LoVo (cell line): ENCODE data around the gene ITPR1.

Source experiments
- DNase-seq: peaks from one replicate; pipeline ENCODE4 v3.0.0-alpha.2; 2016; ENCODE audit warnings: low spot score

The ITPR1 gene

DNA sequence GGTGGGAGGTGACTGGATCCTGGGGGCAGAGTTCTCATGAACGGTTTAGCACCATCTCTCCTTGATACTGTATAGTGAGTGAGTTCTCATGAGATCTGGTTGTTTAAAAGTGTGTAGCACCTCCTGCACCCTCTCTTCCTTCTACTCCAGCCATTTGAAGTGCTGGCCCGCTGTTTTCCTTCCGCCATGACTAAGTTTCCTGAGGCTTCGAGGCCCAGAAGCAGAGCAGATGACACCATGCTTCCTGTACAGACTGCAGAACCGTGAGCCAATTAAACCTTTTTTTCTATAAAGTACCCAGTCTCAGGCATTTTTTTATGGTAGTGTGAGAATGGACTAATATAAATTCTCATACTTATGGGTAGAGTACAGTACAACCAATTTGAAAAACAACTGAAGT lies 362.5 kb downstream of the ITPR1 start:
- no peak for DNase-seq

- DNase-seq, result no peak
These were observed 363.0 kb downstream of the ITPR1 start for GRCh38 chr3:4856136-4856535.

DNA sequence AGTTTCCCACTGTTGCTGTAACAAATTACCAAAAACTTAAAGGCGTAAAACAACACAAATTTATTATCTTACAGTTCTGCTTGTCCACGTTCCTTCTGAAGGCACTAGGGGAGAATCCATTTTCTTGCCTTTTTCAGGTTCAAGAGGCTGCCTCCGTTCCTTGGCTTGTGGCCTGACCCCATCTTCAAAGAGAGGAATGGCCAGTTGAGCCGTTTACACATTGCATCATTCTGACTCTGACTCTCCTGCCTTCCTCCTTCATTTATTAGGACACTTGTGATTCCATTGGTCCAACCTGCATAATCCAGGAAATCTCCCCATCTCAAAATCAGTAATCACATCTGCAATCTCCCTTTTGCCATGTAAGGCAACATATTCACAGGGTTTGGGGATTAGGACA lies 363.4 kb downstream of the ITPR1 start:
- DNase-seq, result no peak

- DNase-seq, result no peak
These were observed 363.8 kb downstream of the ITPR1 start for GRCh38 chr3:4856986-4857385.

GRCh38 chr3:4859788-4860187 lies 366.6 kb downstream of the ITPR1 start:
- no peak for DNase-seq

DNA sequence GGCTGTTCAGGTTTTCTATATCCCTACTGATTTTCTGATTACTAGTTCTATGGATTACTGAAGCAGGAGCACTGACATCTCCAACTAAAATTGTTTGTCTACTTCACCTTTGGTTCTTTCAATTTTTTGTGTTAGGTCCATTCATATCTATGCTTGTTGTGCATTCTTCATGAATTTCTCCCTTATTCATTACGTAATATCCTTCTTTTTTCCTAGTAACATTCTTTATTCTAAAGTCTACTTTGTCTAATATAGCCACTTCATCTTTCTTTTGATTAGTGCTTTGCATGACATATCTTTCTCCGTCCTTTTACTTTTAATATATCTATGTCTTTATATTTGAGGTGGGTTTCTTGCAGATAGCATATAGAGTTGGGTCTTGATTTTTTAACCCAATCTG lies 369.8 kb downstream of the ITPR1 start:
- DNase-seq, result no peak

DNA sequence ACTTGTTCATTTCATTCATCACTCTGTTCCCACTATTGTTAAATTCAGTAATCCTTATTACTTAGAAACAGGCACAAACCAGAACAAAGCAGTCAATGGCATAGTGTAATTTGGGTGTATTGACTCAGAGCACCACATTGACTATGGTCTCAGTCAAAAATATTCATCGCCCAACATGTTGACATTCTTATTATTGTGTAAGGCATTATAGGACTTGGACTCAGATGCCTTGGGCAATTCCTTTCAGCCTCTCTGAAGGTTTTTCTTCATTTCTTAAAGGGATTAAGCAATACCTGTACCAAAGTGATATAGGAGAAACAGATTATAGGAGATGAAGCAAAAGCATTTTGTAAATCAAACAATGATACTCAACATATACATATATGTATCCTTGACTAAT lies 371.4 kb downstream of the ITPR1 start:
- DNase-seq, result no peak

- DNase-seq, result no peak
These were observed 372.6 kb downstream of the ITPR1 start for GRCh38 chr3:4865714-4866113.

- DNase-seq, result peak; percentile 1
These were observed 373.7 kb downstream of the ITPR1 start for GRCh38 chr3:4866866-4867265.

DNA sequence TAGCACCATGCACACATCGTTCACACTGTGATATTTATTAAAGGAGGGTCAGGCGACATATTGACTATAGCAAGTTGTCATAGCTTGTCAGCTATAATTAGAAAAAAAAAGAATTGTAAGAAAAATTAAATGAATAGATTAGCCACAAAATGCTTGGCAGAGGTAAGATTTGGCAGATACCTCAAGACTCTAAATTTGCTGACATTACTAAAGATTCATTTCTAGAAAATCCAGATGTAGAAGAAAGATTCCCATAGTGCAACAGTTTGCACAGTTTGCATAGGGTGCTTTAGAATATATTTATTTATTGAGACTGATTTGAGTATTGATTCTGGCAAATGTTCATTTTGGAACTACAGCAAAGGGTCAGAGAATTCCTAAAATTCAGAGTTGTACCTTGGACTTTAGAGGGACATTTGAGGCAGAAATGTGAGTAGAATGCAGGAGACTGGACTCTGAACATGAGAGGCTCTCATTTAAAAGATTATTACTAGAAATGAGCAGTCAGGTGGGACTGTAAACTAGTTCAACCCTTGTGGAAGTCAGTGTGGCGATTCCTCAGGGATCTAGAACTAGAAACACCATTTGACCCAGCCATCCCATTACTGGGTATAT lies 384.1 kb downstream of the ITPR1 start:
- DNase-seq, result no peak

DNA sequence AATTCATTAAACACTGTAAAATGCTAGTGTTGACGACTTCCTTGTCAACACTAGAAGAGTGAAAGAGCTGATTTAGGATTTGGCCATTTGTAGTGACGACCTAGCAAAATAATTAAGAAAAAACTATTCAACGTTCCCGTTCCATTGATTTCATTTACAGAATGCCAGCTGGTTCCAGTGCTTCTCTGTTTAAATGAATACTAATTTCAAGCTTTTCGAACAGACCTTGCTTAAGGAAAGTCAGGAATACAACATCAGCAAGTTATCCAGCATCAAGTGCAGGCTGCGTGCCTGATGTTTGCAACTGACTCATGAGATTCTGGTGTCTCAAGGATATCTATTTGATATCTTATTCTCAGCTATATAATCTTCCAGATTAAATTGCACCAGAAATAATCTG lies 387.7 kb downstream of the ITPR1 start:
- no peak for DNase-seq

DNA sequence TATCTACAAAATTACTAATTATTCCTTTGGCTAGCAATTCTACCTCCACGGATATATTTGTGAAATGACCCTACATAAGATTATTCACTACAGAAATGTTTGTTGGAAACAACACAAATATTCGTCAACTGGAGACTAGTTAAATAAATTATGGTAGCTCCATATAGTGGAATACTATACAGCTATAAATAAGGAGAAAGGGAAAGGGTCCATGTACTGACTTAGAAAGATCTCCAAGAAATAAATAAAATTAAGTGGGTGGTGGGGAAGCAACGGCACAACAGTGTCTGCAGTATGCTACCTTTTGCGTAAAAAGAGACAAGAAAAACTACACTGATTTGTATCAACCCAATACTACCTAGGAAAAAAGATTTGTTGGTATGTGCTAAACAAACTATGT lies 389.4 kb downstream of the ITPR1 start:
- DNase-seq, result no peak

- DNase-seq, result no peak
These were observed 389.9 kb downstream of the ITPR1 start for GRCh38 chr3:4883011-4883410.

DNA sequence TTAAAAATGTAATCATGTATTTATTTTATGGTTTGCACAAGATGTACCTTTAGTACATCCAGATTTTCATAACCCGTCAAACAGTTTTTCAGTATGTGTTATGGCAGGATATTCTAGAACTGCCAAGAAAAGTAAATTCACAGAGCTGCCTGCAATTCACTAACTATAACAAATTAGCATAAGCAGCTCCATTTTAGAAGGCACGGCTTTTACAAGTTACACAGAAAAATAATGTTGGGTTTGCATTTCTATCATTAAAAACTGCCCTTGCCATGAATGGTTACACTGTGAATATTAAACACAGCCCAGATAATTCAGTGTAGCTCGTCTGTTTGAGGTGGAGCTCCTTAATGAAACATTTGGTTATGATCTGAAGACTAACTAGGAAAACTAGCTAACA lies 391.7 kb downstream of the ITPR1 start:
- DNase-seq, result no peak

DNA sequence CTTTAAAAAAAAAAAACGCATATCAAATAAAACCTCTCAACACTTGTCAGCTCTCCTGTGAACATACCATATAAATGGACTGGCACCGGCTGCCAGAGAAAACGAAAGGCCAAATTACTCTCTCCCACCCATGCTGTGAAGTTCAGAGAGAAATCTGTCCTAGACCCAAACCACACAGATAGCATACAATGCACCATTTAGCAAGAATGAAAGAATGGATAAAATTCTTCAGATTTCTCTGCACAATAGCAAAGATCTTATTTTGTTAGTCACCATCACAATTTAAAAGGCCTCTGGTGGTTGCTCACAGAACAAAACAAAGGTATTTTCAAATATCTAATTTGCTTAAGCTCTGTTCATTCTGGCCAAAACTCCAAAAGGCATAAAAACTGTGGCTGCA lies 392.2 kb downstream of the ITPR1 start:
- DNase-seq, result no peak

- DNase-seq, result no peak
These were observed 393.3 kb downstream of the ITPR1 start for GRCh38 chr3:4886448-4886847.

GRCh38 chr3:4887177-4887576 lies 394.0 kb downstream of the ITPR1 start:
- DNase-seq, result no peak

DNA sequence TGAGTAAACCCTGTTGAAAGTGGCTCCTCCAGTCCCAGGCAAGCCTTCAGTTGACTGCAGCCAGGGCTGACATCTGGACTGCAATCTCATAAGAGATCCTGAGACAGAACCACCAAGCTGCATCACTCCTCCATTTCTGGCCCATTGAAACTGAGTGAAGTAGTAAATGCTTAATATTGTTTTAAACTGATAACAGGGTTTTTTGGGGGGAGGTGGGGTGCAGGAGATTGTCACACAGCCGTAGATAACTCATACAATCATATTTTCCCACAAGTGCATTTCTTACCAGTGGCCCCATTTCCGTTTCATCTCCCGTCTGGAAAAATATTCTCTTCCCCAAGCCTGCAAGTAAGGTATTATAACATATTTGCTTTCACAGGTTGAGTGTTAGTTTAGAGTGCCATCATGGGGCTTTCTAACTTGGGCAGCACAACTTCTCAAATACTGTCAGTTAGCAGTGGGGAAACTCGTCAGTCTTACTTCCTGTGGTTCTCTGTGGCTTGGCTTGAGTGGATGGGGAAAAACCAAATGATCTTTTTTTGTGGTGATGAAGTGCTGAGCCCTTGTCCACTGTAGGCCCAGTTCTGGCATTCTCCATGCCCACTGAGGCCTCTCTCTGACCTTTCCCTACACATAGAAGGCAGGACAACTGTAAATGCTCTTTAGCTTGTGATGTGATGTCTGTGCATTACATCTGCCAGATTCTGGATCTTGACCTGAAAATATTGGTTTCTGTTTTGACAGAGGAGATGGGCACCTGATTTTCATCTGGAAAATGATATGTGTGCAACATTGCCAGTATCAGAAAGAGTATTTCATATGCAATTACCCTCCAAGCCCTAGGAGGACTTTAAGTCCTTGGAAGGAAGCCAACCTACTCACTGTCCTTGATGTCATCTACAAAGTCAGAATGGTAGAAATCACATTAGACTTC lies 396.0 kb downstream of the ITPR1 start:
- DNase-seq, result no peak

GRCh38 chr3:4889896-4890295 lies 396.7 kb downstream of the ITPR1 start:
- DNase-seq, result no peak

- DNase-seq, result no peak
These were observed 401.9 kb downstream of the ITPR1 start for GRCh38 chr3:4894891-4895530.

- no peak for DNase-seq
These were observed 402.7 kb downstream of the ITPR1 start for GRCh38 chr3:4895838-4896237.
